Endothelial cell of umbilical vein (primary cell): ENCODE data around the gene ZNF598. TPM values are rescaled to one million over a fixed set of nuclear protein-coding genes. Genes with fewer than 3 reads are reported as not detected.

Experiments
- BruUV-seq: library from RNA; stranded (reverse); fragments of 400-500 nt; replicated peaks from 2 replicates; lab custom pipeline; 2021; lab: Mats Ljungman, UMichigan
- CTCF ChIA-PET: fragments of 300-600, 350-600 bp; sonication (Branson Sonifier 250); formaldehyde crosslinking; loops from one replicate; lab custom pipeline; 2021; ENCODE audit warnings: antibody characterized with exemption, inconsistent platforms; lab: Charles Lee
- POLR2A ChIA-PET: fragments of 300-600, 350-600 bp; sonication (Branson Sonifier 250); formaldehyde crosslinking; loops from one replicate; lab custom pipeline; 2021; ENCODE audit warnings: antibody characterized with exemption, inconsistent platforms; lab: Charles Lee
- DNase-seq: peaks from one replicate; pipeline ENCODE4 v3.0.0-alpha.2; 2011; ENCODE audit warnings: low read depth, low spot score
- FAIRE-seq: peaks from 2 replicates; lab custom pipeline; 2011; peaks lifted over from hg19 to GRCh38; lab: Jason Lieb, UNC
- H2AFZ ChIP-seq: 2 replicates; pipeline ENCODE4 v1.6.0; 2012; ENCODE audit warnings: low read depth, low read length, control low read depth, inconsistent platforms
- H3K27ac ChIP-seq: 2 replicates; pipeline ENCODE4 v1.5.1; 2011; ENCODE audit warnings: low read depth, mild to moderate bottlenecking, control low read depth, low read length, moderate library complexity; ENCODE audit not compliant: insufficient read depth
- H3K27me3 ChIP-seq, 2 experiments: 2 replicates each; pipeline versions ENCODE4 v1.6.0 to v1.6.1; 2011; ENCODE audit warnings: low read length in 2 of 2, mixed read lengths in 1 of 2; ENCODE audit not compliant: control insufficient read depth in 2 of 2, insufficient read depth in 2 of 2
- H3K36me3 ChIP-seq, 2 experiments: 2 replicates in 1 of 2; 3 replicates in 1 of 2; pipeline ENCODE4 v1.5.1; 2011; ENCODE audit warnings: low read length in 2 of 2, mild to moderate bottlenecking in 1 of 2, moderate library complexity in 1 of 2; ENCODE audit not compliant: control insufficient read depth in 2 of 2, insufficient read depth in 2 of 2; ENCODE audit errors: extremely low read depth in 1 of 2
- H3K4me1 ChIP-seq: 3 replicates; pipeline ENCODE4 v1.5.1; 2011; ENCODE audit warnings: mild to moderate bottlenecking, low read length; ENCODE audit not compliant: control insufficient read depth, insufficient read depth; ENCODE audit errors: extremely low read depth
- H3K4me2 ChIP-seq: 2 replicates; pipeline ENCODE4 v1.6.1; 2011; ENCODE audit warnings: low read length, control low read depth, mixed read lengths; ENCODE audit not compliant: insufficient read depth
- H3K4me3 ChIP-seq, 3 experiments: fragments of 200-600 bp in 1 of 3; sonication (generic), shearing (Covaris generic) in 1 of 3; replicated peaks in 1 of 3; 2 replicates each; pipeline ENCODE4 v1.5.1; 2011 to 2016; ENCODE audit warnings: control low read depth in 3 of 3, low read length in 3 of 3, mild to moderate bottlenecking in 2 of 3, inconsistent platforms in 1 of 3, low read depth in 1 of 3, moderate library complexity in 1 of 3; ENCODE audit not compliant: insufficient read depth in 1 of 3
- H3K79me2 ChIP-seq: 2 replicates; pipeline ENCODE4 v1.6.0; 2012; ENCODE audit warnings: low read length, inconsistent platforms; ENCODE audit not compliant: control insufficient read depth, insufficient read depth
- H3K9ac ChIP-seq: replicated peaks from 2 replicates; pipeline ENCODE3; 2011; ENCODE audit warnings: low read length, control low read depth; ENCODE audit not compliant: insufficient read depth; ENCODE audit errors: extremely low read depth
- H3K9me1 ChIP-seq: replicated peaks from 3 replicates; pipeline ENCODE4 v1.6.0; 2011; ENCODE audit warnings: mild to moderate bottlenecking, low read length; ENCODE audit not compliant: control insufficient read depth, insufficient read depth; ENCODE audit errors: extremely low read depth
- H3K9me3 ChIP-seq: replicated peaks from 2 replicates; pipeline ENCODE4 v1.5.1; 2012; ENCODE audit warnings: low read length, inconsistent platforms; ENCODE audit not compliant: control insufficient read depth, insufficient read depth
- H4K20me1 ChIP-seq: replicated peaks from 2 replicates; pipeline ENCODE3; 2011; ENCODE audit warnings: mild to moderate bottlenecking, low read length; ENCODE audit not compliant: control insufficient read depth, insufficient read depth; ENCODE audit errors: extremely low read depth
- CTCF ChIP-seq, 2 donors: IDR thresholded peaks; 1 replicate in 1 of 2; 2 replicates in 1 of 2; pipeline ENCODE4 v1.5.1; 2011; ENCODE audit warnings: low read length in 2 of 2, mild to moderate bottlenecking in 2 of 2, moderate library complexity in 2 of 2, control low read depth in 1 of 2, inconsistent platforms in 1 of 2, low read depth in 1 of 2; ENCODE audit not compliant: insufficient read depth in 1 of 2; ENCODE audit errors: extremely low read depth in 1 of 2
- EZH2 ChIP-seq: IDR thresholded peaks from 2 replicates; pipeline ENCODE4 v1.6.1; 2012; ENCODE audit warnings: borderline replicate concordance, low read depth, mild to moderate bottlenecking, moderate library complexity, low read length, inconsistent platforms; ENCODE audit not compliant: severe bottlenecking
- FOS ChIP-seq: IDR thresholded peaks from 2 replicates; pipeline ENCODE4 v1.6.1; 2011; ENCODE audit warnings: mild to moderate bottlenecking, low read length, moderate library complexity, borderline replicate concordance; ENCODE audit not compliant: insufficient read depth
- GATA2 ChIP-seq: IDR thresholded peaks from 2 replicates; pipeline ENCODE4 v1.7.0; 2011; ENCODE audit warnings: low read depth, mild to moderate bottlenecking, moderate library complexity, mixed read lengths, low read length; ENCODE audit not compliant: insufficient read length, insufficient read depth
- JUN ChIP-seq: IDR thresholded peaks from 2 replicates; pipeline ENCODE4 v1.6.1; 2011; ENCODE audit warnings: borderline replicate concordance, low read depth; ENCODE audit not compliant: insufficient read length, insufficient read depth
- MAX ChIP-seq: IDR thresholded peaks from 2 replicates; pipeline ENCODE4 v1.6.1; 2011; ENCODE audit not compliant: insufficient read depth, insufficient read length
- MYC ChIP-seq: IDR thresholded peaks from one replicate; pipeline ENCODE4 v1.6.1; 2011; ENCODE audit warnings: mild to moderate bottlenecking, low read depth, low read length
- POLR2A ChIP-seq: IDR thresholded peaks from 2 replicates; pipeline ENCODE4 v1.6.1; 2012; ENCODE audit warnings: low read depth, mild to moderate bottlenecking, control low read depth, low read length
- POLR2AphosphoS5 ChIP-seq: IDR thresholded peaks from 2 replicates; pipeline ENCODE4 v1.6.1; 2012; ENCODE audit warnings: low read depth, mild to moderate bottlenecking, control low read depth, low read length, moderate library complexity; ENCODE audit not compliant: insufficient read depth
- dilution Hi-C: fragments of 300-500 bp; cut with MboI; formaldehyde crosslinking; loops from one replicate; pipeline ENCODE4 v1.15.0; 2019; ENCODE audit warnings: low sequenced_read_pairs; ENCODE audit not compliant: extremely low pct_ligation_motif_present
- intact Hi-C: fragments of 100-400 bp; cut with micrococcal nuclease; formaldehyde crosslinking; loops from one replicate; pipeline ENCODE4 v1.10.0; 2022
- polyA plus RNA-seq, 4 experiments: library from polyadenylated mRNA; depleted of rRNA in 3 of 4; stranded (reverse) in 3 of 4; unstranded in 1 of 4; fragments of >200 nt; gene quantifications; 2 replicates each; pipeline versions ENCODE4 v1.2.1 to v1.2.3, GENCODE V29; 2011 to 2012; ENCODE audit warnings: missing spikeins in 1 of 4
- total RNA-seq: library from RNA; stranded (reverse); gene quantifications from 2 replicates; pipeline ENCODE4 v1.2.3, GENCODE V29; 2021

ZNF598 gene
- total and polyA plus RNA-seq, 2 donors (not counting 3 experiments of a cell fraction or from before 2014, with no cell fraction given), result 43.3 to 67.0 TPM

- Histone ChIP-seq H3K36me3 (no peaks in the 10 kb centered on the region), H3K79me2 (peaks cover 15% of the 10 kb centered on the region), H2AFZ (no peak overlapping the region), H3K4me2 (peak overlapping the region; percentile 16), H3K9ac (peak overlapping the region; percentile 44), H4K20me1 (no peaks in the 10 kb centered on the region), H3K27me3 (no peaks in the 10 kb centered on the region), H3K4me3 (peak overlapping the region; percentile 2 to 54 (median 20)), H3K9me1 (no peaks in the 10 kb centered on the region), H3K4me1 (peaks cover 33% of the 10 kb centered on the region), H3K27ac (no peak overlapping the region), H3K9me3 (no peaks in the 10 kb centered on the region)
- dilution Hi-C loops, result loop anchor here (25.0 kb wide), 1 partner anchor 135 kb away; the partner anchor contains the start of gene TRAF7
- DNase-seq, result peak; percentile 57
- ChIA-PET CTCF (interaction anchor here (0.7 to 2.0 kb wide), 8 partner anchors 17 to 453 kb away, joined by 3 to 18 read pairs (median 4); partner anchors contain the start of genes NTHL1 and TSC2), POLR2A (interaction anchor here (0.6 to 1.5 kb wide), 2 partner anchors 128 to 289 kb away, joined by 6 read pairs; partner anchors contain the start of gene TRAF7)
- peak; percentile 68 for FAIRE-seq
- intact Hi-C loops, result no loop called here
- TF ChIP-seq EZH2, result no peak
- TF ChIP-seq MAX, result no peak
- TF ChIP-seq CTCF (IDR thresholded peaks at IDR 0.05; ENCODE audit: extremely low read depth in 1 of 2, insufficient read depth in 1 of 2, low read depth in 1 of 2, low read length in 2 of 2), result no peak
- TF ChIP-seq FOS, result no peak
- TF ChIP-seq MYC, result no peak
- no peak for TF ChIP-seq JUN
- no peak for TF ChIP-seq GATA2
- no peak for TF ChIP-seq POLR2A
- no peak for TF ChIP-seq POLR2AphosphoS5
- no TSS peak for BruUV-seq
These were observed 17.7 kb upstream of the ZNF598 start for GRCh38 chr16:2027024-2028010.
